ENCODE measurements around the gene PLPP3.

Gene PLPP3

DNA sequence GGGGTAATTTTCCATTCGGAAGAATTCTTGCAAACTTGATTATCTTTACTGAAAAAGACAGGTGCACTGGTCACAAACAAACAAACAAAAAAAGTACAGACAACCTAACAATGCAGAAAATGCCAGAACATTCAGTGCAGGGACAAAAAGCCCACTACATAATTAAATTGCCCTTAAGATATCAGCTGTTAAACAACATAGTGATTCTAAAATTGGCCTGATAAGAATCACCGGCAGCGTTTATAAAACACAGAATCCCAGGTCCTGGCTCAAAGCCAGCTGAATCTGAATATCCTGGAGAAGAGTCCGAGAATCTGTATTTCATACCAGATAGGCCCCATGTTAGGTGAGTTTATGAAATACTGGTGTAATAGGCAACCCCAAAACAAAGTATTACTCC is 6.1 kb downstream of the PLPP3 start:
- TF ChIP-seq, protein P1, sequence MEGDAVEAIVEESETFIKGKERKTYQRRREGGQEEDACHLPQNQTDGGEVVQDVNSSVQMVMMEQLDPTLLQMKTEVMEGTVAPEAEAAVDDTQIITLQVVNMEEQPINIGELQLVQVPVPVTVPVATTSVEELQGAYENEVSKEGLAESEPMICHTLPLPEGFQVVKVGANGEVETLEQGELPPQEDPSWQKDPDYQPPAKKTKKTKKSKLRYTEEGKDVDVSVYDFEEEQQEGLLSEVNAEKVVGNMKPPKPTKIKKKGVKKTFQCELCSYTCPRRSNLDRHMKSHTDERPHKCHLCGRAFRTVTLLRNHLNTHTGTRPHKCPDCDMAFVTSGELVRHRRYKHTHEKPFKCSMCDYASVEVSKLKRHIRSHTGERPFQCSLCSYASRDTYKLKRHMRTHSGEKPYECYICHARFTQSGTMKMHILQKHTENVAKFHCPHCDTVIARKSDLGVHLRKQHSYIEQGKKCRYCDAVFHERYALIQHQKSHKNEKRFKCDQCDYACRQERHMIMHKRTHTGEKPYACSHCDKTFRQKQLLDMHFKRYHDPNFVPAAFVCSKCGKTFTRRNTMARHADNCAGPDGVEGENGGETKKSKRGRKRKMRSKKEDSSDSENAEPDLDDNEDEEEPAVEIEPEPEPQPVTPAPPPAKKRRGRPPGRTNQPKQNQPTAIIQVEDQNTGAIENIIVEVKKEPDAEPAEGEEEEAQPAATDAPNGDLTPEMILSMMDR (IDR thresholded peaks at IDR 0.05; ENCODE audit: low read depth, low read length, missing control alignments), result no peak
- no peak for DNase-seq (ENCODE audit: extremely low read depth, low read depth)
- H3K4me3 ChIP-seq (replicated peaks; ENCODE audit: low read depth, low read length), result no peak overlapping the region

DNA sequence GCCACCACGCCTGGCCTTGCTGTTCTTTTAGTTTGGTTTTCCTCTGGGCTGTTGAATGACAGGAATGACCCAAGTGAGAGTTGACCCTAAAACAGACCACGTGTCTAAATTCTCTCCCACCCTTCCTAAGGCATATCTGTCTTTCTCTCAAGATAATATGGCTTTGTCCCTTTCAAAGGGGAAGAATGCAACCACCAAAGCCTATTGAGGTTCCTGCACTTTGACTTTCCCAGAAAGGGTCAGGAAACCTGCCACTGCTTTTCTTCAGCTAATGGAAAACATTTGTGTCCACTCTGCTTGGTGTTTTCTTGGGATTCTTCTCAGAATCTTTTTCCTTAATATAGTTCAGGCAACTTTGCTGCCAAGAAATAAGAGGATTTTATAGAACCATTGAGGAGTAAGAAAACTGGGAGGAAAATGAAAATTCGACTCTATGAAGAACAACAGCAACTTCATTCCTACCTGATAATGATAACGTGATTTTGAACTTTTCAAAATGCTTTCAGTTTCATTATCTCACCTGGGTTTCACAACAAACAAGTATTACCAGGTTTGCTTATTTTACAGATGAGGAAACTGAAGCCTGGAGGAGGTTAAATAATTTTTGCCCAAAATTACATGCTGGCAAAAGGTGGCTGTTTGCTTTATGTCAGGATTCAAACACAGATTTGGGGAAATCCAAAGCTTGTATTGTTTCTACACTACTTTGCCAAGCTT is 6.9 kb downstream of the PLPP3 start:
- DNase-seq (ENCODE audit: extremely low read depth, low read depth), result no peak
- H3K4me3 ChIP-seq (replicated peaks; ENCODE audit: low read depth, low read length), result no peak overlapping the region
- TF ChIP-seq, protein P1 (IDR thresholded peaks at IDR 0.05; ENCODE audit: low read depth, low read length, missing control alignments), result no peak

DNA sequence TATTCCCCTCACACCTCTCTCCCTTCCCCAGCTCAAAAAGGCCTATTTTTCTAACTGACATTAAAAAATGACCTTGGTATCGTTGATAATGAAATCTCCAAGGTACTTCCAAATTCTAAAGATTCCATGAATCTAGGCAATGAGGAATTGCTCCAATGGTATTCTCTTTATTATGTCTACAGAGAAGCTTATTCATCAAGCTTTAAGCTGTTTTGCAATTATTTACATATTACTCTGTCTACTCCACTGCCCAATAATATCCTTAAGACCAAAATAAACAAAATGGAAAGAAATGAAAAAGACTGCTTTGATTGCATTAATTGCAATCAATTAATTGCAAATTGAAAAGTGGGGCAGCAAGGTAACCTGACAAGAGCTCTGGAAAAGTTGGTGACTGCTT is 7.9 kb downstream of the PLPP3 start:
- DNase-seq (ENCODE audit: extremely low read depth, low read depth), result no peak
- TF ChIP-seq, protein P1 (IDR thresholded peaks at IDR 0.05; ENCODE audit: low read depth, low read length, missing control alignments), result no peak
- no peak overlapping the region for H3K4me3 ChIP-seq (replicated peaks; ENCODE audit: low read depth, low read length)

DNA sequence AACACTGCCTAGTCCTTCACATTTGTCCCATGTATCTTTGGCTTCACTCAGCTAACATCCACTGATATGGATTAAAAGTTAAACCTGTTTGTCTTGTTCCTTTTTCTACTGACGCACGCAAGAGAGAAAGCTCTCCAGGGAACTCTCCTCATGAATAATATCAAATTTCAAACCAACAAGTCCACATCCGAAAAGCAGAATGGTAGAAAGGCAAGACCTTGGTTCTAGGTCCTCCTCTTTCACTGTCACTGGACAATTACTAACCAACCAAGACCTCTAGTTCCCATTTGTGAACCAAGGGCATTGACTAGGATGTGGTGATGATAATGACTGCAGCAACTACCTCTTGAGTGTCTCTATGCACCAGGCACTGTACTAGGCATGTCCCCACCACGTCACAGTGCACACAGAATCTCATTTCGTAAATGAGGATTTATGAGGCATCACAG is 8.4 kb downstream of the PLPP3 start:
- no peak for DNase-seq (ENCODE audit: extremely low read depth, low read depth)
- no peak overlapping the region for H3K4me3 ChIP-seq (replicated peaks; ENCODE audit: low read depth, low read length)
- TF ChIP-seq, protein P1 (IDR thresholded peaks at IDR 0.05; ENCODE audit: low read depth, low read length, missing control alignments), result no peak

DNA sequence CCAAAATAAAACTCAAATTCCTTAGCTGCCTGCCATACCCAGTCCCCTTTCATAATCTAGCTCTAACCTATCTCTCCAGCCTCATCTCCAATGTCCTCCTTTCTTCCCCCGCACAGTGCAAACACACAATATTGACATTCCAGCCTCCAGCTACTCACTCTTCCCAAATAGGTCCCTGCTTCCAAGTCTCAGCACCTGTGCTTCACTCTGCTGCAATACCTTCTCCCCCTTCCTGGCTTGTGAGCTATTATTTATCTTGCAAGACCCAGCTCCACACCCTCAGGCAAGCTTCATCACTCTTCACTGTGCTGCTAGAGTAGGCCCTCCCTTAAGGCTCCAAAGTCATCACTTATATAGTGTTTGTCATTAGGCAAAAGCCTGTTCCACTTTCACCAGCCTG is 9.7 kb downstream of the PLPP3 start:
- no peak for DNase-seq (ENCODE audit: extremely low read depth, low read depth)
- TF ChIP-seq, protein P1 (IDR thresholded peaks at IDR 0.05; ENCODE audit: low read depth, low read length, missing control alignments), result no peak
- H3K4me3 ChIP-seq (replicated peaks; ENCODE audit: low read depth, low read length), result no peak overlapping the region

DNA sequence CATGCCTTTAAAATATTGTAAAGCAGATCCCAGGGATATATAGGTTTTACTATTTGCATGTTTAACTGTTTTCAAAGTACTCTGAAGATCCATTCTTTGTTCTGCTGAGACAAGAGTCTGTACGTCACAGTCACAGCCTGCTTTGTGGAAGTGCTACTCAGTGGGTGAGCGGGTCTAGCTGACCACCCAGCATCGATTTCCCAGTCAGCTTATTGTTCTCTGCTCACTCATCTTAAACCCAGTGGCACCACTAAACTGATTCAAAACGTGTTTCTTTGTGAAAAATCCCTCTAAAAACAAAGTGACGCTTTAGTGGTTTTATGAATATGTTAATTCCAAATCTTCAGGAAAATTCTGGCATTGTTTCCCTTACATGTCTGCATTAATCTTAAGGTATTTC is 12.4 kb downstream of the PLPP3 start:
- no peak for DNase-seq (ENCODE audit: extremely low read depth, low read depth)
- TF ChIP-seq, protein P1 (IDR thresholded peaks at IDR 0.05; ENCODE audit: low read depth, low read length, missing control alignments), result no peak
- no peak overlapping the region for H3K4me3 ChIP-seq (replicated peaks; ENCODE audit: low read depth, low read length)
